GM18526 (cell line): ENCODE results near the gene UMODL1.

Source experiments
- POLR2A ChIP-seq: IDR thresholded peaks from 3 replicates; pipeline ENCODE4 v1.6.1; 2011; ENCODE audit not compliant: insufficient read length; ENCODE audit errors: extremely low read depth

The UMODL1 gene

GRCh38 chr21:42063191-42063570, 7.9 kb upstream of the UMODL1 start:
- TF ChIP-seq POLR2A, result no peak

DNA sequence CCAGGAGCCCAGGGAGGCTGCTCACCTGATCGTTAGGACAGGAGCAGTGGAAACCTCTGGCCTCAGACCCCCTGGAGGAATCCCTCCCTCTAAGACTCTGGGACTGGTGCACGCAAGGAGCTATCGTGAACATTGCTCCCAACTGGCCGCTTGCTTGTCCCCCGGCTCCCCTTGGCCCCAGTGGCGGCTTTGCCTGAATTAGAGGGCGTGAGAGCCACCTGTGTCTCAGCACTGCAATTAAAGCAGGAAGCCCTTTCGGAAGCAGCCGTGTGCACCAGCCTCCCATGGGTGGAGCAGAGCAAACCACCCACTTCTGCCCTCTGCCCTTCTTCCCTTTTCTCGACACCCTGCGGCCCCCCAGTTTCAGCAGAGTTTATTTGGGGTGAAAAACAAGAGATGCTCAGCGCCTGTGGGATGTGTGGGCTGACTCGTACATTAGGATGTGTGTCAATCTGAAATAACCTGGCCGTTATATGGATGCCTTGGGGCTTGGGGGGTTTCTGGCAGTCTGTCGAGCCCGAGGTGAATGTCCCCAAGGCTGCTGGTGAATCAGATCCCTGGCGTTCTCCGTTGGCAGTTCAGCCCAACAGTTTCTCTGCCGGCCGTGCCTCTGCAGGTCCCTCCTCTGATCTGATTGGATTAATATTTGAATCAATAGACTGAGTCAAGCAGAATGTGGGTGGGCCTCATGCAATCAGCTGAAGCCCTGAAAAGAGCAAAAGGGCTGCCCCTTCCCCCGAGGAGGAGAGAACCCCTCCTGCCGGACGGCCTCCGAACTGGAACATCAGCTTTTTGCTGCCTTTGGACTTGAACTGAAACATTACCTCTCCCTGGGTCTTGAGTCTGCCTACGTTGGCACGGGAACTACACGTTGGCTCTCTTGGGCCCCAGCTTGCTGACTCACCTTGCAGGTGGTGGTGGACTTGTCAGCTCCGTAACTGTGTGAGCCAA, 7.3 kb upstream of the UMODL1 start:
- peak; percentile 60 for TF ChIP-seq POLR2A

- no peak for TF ChIP-seq POLR2A
Observed at GRCh38 chr21:42066521-42066920, 4.6 kb upstream of the UMODL1 start.

DNA sequence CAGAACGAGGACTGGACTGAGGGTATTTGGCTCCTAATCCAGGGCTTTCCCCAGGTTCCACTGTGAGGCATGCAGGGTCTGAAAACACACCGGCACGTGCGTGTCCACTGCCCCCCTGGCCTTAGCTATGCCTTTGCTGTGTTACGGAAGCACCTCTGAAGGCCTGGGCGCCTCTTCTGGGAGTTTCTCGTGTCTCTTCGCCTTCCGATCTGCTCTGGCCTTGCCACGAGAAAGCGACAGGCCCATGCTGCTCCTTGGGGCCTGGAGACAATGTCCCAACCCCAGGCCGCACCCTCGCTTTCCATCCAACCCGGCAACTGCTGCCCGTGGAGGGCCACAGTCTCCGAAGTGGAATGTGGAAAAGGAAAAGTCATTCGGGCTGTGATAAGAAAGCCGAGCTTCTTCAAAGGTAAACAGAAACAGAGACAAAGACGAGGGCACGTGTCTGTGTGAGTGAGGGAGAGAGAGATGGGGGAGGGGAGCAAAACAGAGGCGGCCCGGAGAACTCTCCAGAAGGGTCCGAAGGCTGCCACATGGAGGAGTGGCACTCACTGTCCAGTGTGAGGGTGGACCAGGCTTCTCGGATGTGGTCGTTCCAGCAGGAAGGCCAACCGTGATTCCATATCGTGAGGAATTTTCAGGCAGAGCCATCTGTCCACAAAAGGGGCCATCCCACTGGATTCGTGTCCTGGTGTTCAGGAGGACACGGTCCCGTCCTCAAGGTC, 3.4 kb upstream of the UMODL1 start:
- no peak for TF ChIP-seq POLR2A

DNA sequence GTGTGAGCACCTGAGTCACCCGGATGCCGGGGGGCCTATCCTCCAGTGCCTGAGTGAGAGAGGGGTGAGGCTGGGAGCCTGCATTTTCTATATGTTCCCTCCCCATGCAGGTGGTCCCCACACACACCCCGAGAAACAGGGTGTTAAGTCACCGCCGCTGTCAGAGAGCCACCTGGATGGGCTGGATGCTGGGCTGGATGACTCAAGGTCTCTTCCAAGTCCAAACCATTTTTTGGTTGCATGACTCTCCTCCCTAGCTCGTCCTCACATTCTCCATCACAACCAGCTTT, 2.9 kb upstream of the UMODL1 start:
- TF ChIP-seq POLR2A, result no peak

GRCh38 chr21:42068592-42068991, 2.5 kb upstream of the UMODL1 start:
- no peak for TF ChIP-seq POLR2A

GRCh38 chr21:42069327-42069726, 1.8 kb upstream of the UMODL1 start:
- no peak for TF ChIP-seq POLR2A

- TF ChIP-seq POLR2A, result no peak
Observed at GRCh38 chr21:42069843-42070242, 1.3 kb upstream of the UMODL1 start.

GRCh38 chr21:42073145-42074099, 2.3 kb downstream of the UMODL1 start:
- no peak for TF ChIP-seq POLR2A

DNA sequence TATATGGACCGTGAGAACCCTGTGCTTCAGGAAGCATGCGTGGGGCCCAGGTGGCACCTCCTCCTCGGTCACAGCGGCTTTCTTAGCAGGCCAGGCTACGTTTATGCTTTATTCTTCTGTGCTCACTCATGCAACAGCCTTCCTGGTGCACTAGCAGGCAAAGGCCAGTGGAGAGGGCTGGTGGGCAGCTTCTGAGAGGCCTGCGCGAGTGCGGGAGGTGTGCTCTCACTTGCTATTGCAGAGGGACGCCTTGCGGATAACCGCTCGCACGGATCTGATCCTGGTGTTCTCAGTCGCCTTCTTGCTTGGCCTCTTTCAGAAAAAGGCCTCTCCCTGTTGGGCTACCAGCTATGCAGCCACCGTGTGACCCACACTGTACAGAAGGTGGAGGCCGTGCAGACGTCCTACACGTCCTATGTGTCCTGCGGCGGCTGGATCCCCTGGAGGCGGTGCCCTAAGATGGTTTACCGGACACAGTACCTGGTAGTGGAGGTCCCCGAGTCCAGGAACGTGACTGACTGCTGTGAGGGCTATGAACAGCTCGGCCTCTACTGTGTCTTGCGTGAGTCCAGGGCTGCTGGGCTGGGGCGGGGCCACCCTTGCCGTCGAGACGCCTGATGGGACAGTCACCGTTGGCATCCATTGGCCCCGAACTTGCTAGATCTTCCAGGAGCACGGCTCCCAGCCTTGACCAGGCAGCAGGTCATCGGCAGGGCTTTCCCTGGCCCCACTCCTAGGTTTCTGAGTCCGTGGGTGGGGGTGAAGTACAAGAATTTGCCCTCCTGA, 4.8 kb downstream of the UMODL1 start:
- TF ChIP-seq POLR2A, result no peak

DNA sequence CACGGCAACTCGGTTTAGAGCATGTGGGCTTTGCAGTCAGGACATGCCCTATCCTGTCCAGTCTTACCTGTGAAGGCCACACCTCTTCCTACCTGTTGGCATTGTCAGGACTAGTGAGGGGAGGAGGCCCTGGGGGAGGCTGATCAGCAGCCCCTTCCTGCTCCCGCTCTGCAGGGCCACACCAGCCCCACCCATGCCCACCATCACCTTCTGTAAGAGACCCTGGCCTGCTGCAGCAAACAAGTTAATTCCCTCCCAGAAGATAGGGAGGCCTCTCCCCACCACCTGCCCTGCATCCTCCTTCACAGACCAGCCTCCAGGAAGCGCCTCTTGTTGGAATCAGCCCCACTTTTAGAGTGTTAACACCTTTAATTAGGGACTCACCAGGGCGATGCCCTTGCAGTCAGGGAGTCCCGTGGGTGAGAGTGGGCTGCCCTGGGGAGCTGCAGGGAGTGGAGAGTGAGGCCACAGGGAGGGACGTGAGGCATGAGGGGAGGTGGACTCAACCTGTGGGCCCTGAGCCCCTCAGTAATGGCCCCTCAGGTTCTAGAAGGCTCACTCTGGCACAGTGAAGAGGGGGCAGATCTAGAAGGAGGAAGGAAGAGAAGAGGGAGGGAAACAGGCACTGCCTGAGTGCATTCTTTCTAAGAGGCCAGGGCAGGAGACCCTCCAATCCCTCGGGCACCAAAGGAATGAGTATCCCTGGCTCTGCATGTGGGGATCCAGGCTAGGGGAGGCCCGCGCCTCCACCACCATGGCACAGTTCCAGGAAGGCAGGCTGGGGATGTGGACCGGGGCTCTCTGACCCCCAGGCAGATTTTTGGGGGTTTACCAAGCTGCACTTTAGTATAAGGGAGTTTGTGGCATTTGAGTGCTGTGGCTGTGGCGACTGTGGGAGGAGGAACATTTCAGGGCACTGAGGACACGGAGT, 8.2 kb downstream of the UMODL1 start:
- TF ChIP-seq POLR2A, result no peak

DNA sequence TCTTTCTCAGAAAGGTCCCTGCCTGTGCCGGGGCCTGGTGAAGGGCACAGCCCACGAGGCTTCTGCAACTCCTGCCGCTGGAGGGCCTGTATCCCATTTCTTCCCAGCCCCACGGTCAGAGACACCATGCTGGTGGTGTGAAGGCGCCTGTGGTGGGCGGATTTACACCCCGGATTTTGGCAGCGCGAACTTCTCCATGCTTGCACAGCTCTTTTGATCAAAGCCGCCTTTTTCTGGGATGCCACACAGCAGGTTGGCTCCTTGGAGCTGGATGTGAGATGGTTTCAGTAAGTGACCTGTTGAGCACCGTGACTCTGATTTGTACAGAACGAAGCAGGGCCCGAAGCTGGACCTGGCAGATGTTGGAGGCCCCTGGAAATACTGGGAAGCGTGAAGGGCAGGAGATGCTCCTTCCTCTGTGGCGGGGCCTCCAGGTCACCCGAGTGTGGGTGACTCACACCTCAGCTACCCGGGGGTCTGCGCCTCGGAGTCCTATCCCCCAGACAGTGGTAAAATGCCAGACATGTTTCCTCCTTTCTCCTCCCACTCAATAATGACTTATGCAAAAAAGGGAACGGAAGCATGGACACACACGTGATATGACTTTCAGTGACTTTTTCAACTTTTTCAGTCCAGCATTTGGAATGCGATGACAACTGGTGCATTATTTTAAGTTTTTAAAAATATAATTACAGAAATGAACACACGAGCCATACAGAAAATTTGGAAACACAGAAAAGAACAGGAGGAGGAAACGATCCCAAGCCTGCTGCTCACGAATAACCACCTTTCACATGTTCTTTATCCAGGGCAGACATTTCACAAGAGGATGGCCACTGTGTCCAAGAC, 9.0 kb downstream of the UMODL1 start:
- TF ChIP-seq POLR2A, result no peak

- no peak for TF ChIP-seq POLR2A
Observed at GRCh38 chr21:42080788-42081083, 9.6 kb downstream of the UMODL1 start.
